Spleen (tissue), 7 donors: ENCODE results near the gene RPUSD1.
"Not testable (repeated sequence)": the region's sequence is repeated elsewhere in the genome, so short reads cannot be mapped to it uniquely, and the experiment has no call there.

Experiments
- CTCF ChIP-seq, 11 experiments: fragments of 200-600 bp in 7 of 11; fragments of 450-650 bp in 4 of 11; sonication (generic) in 4 of 11; IDR thresholded peaks in 8 of 11; conservative IDR thresholded peaks in 3 of 11; 1 replicate in 7 of 11; 2 replicates in 4 of 11; pipeline versions ENCODE4 v1.4.0 to v1.8.0; 2016 to 2021; ENCODE audit warnings: antibody characterized with exemption in 11 of 11, inconsistent platforms in 4 of 11, mild to moderate bottlenecking in 1 of 11
- POLR2A ChIP-seq, 3 donors: fragments of 450-650 bp; IDR thresholded peaks; one replicate each; pipeline ENCODE4 v1.5.1; 2017; ENCODE audit warnings: antibody characterized with exemption in 3 of 3, mild to moderate bottlenecking in 1 of 3
- POLR2AphosphoS5 ChIP-seq, 3 donors: sonication (generic); formaldehyde crosslinking; IDR thresholded peaks; one replicate each; pipeline ENCODE4 v1.5.1; 2017; ENCODE audit warnings: antibody characterized with exemption in 3 of 3
- donor health status: DM: no; HTN: no; CAD: no; lungs with moderate emphysema.
- donor health status: DM: no; HTN: no; CAD: no.
- donor health status: DM: no; HTN: no; CAD: no.

GRCh38 chr16:742894-743293, 45.3 kb downstream of the RPUSD1 start:
- not testable (repeated sequence) for TF ChIP-seq POLR2A (IDR thresholded peaks at IDR 0.05); CTCF (IDR thresholded peaks at IDR 0.05 in 8 of 11, conservative IDR thresholded peaks at IDR 0.05 in 3 of 11); POLR2AphosphoS5 (IDR thresholded peaks at IDR 0.05)
